HG02852 (cell line): ENCODE results near the gene AGBL3.

Source experiments
- ATAC-seq: cut with Tn5 transposase; IDR thresholded peaks from one replicate; pipeline ENCODE4 v1.9.1; 2021; ENCODE audit warnings: mild to moderate bottlenecking, moderate library complexity; ENCODE audit not compliant: unreplicated experiment

AGBL3 gene

DNA sequence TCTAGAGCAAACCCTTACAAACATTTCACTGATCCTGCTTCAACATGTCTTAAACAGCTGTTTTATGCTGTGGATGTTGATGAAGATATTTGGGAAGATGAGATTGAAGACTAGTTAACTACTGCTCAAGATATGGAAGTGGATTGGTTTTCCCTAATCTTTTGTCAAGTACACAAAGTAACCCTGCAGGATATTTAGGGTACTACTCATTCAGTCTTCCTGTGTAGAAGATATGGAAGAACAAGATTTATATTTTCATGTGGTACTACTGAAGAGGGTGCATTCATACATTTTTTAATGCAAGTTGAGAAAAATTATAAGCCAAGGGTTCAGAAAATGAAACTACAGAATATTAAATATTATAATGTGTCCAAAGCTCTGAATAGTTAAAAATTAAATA is 143.3 kb downstream of the AGBL3 start:
- no peak for ATAC-seq

GRCh38 chr7:135143885-135144668 is 157.8 kb downstream of the AGBL3 start:
- ATAC-seq, result no peak

- ATAC-seq, result no peak
These were observed 161.1 kb downstream of the AGBL3 start for GRCh38 chr7:135147341-135147898.

GRCh38 chr7:135147899-135148721 is 161.8 kb downstream of the AGBL3 start, which contains the start of gene TMEM140:
TMEM140 (plus strand) TSS chr7:135148072; CDS start chr7:135164442, 16,370 bp downstream.
- peak; percentile 65 for ATAC-seq

DNA sequence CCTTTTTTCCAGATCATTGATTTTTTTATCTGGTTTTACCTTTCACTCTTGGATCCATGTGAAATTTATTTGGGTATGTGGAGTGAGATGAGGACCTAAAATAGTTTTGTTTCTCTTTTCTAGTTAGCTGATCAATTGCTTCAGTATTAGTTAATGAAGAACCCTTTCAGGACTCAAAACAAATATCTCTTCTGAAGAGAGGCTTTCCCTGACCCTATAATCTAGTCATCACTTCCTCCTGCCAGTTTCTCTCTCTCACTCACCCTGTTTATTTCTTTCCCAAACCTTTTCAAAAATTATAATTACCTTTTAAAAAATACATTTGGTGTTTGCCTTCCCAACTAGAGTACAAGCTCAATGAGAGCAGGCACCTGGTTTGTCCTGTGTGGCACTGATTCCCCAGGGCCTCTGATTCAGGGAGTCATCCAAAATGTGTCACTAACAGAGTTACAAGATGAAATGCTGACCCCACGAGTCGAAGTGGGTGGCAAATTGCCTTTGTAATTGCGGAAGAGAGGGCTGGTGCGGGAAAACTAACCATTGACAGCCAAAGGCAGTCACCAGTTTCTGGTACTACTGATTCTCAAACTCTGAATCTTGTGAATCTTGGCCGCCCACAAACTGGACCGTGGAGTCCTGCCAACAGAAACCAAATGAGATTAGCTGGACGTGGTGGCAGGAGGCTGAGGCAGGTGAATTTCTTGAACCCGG is 163.9 kb downstream of the AGBL3 start:
- ATAC-seq, result no peak

- ATAC-seq, result no peak
These were observed 164.8 kb downstream of the AGBL3 start for GRCh38 chr7:135151132-135151531.

DNA sequence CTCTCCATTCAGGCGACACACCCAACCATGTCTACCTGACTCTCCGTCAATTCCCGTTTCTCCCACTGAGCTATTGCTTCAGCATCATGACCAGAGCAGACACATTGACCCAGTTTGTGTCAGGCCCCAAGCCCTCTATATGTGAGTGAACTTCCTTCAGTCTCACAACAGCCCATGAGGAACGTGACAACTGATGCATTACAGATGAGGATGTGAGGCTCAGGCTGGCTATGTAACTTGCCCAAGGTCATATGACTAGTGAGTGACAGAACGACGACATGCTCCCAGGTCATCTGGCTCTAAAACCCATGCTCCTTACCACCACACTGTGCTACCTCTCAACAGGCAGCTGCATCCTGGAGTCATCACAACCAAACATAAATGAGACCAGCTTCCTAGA is 165.2 kb downstream of the AGBL3 start:
- ATAC-seq, result no peak

DNA sequence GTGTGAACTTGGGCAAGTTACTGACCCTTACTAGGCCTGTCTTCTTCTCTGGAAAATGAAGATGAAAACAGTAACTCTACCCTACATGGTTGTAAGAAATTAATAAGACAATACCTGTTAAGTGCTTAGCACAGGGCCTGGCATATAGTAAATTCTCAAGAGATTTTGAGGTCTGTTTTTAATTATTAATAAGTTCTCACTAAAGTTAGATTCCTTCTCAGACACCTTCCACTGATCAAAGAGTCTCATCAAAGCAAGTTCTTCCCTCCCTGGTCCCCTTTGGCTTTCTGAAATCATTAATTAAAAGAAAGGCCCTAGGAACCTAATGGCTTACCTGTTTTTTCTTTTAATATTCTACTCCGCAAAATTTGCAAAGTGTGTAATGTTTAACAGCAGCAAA is 166.1 kb downstream of the AGBL3 start:
- ATAC-seq, result no peak

- no peak for ATAC-seq
These were observed 168.4 kb downstream of the AGBL3 start for GRCh38 chr7:135154734-135155133.

DNA sequence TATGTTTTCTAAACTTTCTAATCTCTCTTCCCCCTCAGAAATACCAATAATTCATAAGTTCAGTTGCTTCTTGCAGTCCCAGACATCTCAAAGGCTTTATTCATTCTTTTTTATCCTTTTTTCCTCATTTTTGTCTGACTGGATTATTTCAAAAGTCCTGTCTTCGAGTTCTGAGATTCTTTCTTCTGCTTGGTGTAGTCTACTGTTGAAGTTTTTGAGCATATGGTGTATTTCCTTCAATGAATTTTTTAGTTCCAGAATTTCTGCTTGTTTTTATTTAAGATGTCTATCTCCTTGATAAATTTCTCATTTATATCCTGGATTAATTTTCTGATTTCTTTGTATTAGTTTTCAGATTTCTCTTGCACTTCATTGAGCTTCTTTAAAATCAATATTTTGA is 170.0 kb downstream of the AGBL3 start:
- ATAC-seq, result no peak

DNA sequence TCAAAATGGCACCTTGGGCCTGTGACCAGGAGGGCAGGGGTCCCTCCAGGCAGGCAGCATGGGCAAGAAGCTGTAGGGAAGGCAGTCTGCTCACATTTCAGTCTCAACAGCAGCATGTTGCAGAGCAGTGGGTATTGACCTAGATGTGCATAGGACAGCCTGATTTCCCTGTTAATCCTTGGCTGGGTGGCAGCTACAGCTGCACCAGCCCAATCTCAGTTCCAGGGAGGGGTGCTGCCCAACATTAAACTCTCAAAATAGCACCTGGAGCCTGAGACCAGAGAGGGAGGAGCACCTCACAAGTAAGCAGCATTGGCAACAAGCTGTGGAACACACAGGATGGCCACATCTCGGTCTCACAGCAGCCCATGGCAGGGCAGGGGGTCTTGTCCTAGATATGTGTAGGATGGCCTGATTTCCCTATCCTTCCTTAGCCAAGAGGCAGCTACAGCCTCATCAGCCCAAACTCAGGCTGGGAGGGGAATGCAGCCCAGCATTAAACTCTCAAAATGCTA is 171.9 kb downstream of the AGBL3 start:
- no peak for ATAC-seq

- ATAC-seq, result no peak
These were observed 172.6 kb downstream of the AGBL3 start for GRCh38 chr7:135158874-135159273.

DNA sequence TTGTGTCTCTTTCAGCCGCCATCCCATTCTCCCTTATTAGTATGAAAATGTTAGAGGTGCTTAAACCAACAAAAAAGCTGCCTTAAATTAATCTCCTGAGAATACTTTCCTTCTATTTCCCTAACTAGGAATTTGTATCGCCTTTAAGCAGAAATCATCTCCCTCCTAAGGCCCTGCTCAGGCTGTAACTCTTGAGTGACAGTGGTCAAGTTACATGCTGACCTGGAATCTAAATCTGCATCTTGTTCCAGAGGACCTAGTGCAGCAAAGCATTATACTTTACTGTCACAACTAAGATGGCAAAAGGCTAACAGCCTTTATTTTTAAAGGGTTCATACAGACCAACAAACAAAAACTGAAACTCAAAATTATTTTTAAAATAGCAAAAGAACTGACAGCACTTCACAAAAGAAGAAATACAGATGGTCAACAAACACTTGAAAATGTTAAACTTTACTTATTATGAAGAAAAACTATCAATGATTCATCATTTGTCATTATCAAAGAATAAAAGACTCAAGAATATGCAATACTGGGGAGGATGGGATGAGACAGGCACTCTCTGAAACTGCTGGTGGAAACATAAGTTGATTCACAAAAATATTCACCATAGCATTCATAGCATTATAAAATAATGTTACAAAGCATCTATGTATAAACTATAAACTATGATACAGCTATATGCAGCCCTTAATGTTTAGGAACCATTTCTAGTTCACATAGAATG is 173.2 kb downstream of the AGBL3 start:
- ATAC-seq, result no peak

DNA sequence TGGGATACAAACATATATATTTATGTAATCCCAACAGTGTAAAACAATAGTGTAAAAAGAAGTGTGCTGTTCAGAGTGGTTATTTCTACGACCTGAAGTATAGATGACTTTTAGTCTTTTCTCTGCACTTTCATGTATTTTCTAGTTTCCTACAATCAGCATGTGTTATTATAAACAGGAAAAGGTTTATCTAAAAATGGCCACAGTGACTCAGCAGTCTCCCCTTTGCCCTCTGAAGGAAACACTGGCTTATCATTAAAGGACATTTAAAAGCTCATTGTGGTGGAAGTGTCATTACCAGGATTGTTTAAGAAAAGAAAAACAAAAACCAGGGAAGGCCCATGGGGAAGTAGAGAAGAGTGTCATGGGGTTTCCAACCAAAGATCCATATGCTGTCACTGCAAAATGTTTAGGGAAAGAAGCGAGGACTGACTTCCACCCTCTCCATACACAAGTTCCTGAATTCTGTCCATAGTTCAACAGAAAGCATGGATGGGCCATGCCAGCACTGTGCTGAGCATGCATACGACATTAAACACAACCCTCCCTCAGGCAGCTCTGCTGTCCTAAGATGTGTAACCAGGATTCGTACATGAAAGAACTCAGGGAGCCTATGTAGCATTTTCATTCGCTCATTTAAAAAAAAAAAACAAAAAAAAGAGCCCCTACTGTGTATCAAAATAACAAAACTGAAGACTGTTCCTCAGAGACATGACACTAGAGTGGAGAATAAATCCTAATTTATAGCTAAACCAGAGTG is 174.0 kb downstream of the AGBL3 start:
- ATAC-seq, result peak; percentile 38

DNA sequence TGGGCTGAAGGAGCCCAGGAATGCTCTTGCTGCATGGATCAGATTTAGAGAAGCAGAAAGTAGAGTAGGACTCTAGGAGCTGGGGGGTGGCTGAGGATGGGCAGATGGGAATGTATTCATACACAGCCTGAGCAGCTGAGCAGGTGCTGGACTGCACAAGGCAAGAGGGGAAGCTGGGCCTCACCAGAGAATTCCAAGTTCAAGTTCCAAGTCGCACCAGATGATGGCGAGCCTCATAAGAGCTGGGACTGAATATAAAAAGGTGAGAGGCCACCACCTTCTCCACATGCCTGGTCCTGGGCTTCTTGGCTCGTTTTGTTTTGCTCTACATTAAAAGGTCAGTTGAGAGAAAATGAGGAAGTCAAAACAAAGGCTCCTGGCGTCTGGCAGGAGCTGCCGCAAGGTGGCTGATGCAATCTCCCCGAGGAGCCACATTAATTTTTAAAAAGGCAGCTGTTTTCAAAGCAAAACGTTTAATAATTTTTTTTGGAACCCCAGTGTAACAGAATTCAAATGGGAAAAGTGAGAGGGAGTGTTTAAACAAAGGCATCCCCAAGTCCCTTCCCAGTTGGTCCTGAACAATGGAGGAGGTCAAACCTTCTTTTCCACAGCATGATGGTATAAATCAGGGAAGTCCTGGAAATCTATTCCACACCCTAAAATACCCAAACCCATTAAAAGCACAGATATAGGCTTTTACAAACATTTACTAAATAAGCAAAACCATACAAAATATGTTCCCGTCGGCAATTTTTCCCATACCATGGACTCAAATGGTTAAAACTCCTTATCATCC is 174.7 kb downstream of the AGBL3 start:
- ATAC-seq, result no peak

DNA sequence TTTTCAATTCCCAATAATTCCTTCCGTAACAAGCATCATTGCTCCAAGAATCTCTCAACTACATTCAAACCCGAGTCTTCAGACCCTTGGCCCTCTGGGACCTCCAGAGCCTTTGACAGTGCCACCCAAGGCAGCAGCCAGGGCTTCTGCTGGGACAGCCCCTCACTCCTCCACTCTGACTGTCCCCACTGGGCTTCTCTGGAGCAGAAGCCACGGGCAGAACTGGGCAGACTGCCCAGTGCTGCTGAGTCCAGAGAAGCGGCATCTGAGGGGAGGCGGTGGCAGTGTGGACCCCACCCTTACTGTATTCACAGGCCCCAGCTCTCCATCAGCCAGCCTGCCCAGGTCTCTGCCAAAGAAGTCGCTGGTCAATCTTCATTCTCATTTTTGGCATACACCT is 175.4 kb downstream of the AGBL3 start:
- no peak for ATAC-seq

- ATAC-seq, result no peak
These were observed 176.2 kb downstream of the AGBL3 start for GRCh38 chr7:135162382-135163001.

DNA sequence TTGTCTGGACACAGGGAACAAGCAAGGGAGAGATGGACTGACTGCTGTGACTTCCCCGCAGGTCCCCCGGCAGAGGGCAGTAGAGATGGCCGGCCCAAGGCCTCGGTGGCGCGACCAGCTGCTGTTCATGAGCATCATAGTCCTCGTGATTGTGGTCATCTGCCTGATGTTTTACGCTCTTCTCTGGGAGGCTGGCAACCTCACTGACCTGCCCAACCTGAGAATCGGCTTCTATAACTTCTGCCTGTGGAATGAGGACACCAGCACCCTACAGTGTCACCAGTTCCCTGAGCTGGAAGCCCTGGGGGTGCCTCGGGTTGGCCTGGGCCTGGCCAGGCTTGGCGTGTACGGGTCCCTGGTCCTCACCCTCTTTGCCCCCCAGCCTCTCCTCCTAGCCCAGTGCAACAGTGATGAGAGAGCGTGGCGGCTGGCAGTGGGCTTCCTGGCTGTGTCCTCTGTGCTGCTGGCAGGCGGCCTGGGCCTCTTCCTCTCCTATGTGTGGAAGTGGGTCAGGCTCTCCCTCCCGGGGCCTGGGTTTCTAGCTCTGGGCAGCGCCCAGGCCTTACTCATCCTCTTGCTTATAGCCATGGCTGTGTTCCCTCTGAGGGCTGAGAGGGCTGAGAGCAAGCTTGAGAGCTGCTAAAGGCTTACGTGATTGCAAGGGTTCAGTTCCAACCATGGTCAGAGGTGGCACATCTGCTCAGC is 178.2 kb downstream of the AGBL3 start:
- ATAC-seq, result no peak
